Fibroblast of lung (primary cell): Measurements from ENCODE around the gene CHRNA9. TPM values are rescaled to one million over a fixed set of nuclear protein-coding genes. Genes with fewer than 3 reads are reported as not detected.

Source experiments
- DNase-seq, 2 donors: peaks; one replicate each; pipeline versions ENCODE4 v3.0.0 to v3.0.0-alpha.2; 2010; ENCODE audit warnings: low read depth in 2 of 2
- H2AFZ ChIP-seq: 2 replicates; pipeline ENCODE4 v1.5.1; 2012; ENCODE audit warnings: low read length, control low read depth, inconsistent platforms
- H3K27ac ChIP-seq: 2 replicates; pipeline ENCODE4 v1.5.1; 2011; ENCODE audit warnings: low read length, control low read depth; ENCODE audit not compliant: insufficient read depth
- H3K27me3 ChIP-seq: 2 replicates; pipeline ENCODE4 v1.5.1; 2011; ENCODE audit warnings: mild to moderate bottlenecking, low read length; ENCODE audit not compliant: control insufficient read depth, insufficient read depth
- H3K36me3 ChIP-seq: 2 replicates; pipeline ENCODE4 v1.5.1; 2011; ENCODE audit warnings: low read length; ENCODE audit not compliant: control insufficient read depth, insufficient read depth
- H3K4me1 ChIP-seq: 2 replicates; pipeline ENCODE4 v1.5.1; 2011; ENCODE audit warnings: low read length; ENCODE audit not compliant: control insufficient read depth, insufficient read depth; ENCODE audit errors: extremely low read depth
- H3K4me2 ChIP-seq: 2 replicates; pipeline ENCODE4 v1.5.1; 2011; ENCODE audit warnings: low read length, control low read depth; ENCODE audit not compliant: insufficient read depth; ENCODE audit errors: extremely low read depth
- H3K4me3 ChIP-seq, 4 experiments: fragments of 200-600 bp in 1 of 4; sonication (generic) in 1 of 4; replicated peaks in 1 of 4; 2 replicates each; pipeline ENCODE4 v1.5.1; 2011 to 2016; ENCODE audit warnings: low read length in 4 of 4, low read depth in 3 of 4, mild to moderate bottlenecking in 3 of 4, control low read depth in 2 of 4, inconsistent platforms in 1 of 4, mixed read lengths in 1 of 4; ENCODE audit not compliant: insufficient read depth in 1 of 4; ENCODE audit errors: control extremely low read depth in 1 of 4
- H3K79me2 ChIP-seq: 2 replicates; pipeline ENCODE4 v1.5.1; 2012; ENCODE audit warnings: mild to moderate bottlenecking, low read length, inconsistent platforms; ENCODE audit not compliant: control insufficient read depth, insufficient read depth
- H3K9ac ChIP-seq: 2 replicates; pipeline ENCODE4 v1.5.1; 2011; ENCODE audit warnings: mild to moderate bottlenecking, low read length, control low read depth; ENCODE audit not compliant: insufficient read depth
- H3K9me3 ChIP-seq: 2 replicates; pipeline ENCODE4 v1.5.1; 2012; ENCODE audit warnings: low read depth, low read length; ENCODE audit not compliant: control insufficient read depth, insufficient read depth
- H4K20me1 ChIP-seq: 2 replicates; pipeline ENCODE4 v1.5.1; 2011; ENCODE audit warnings: low read length; ENCODE audit not compliant: control insufficient read depth, insufficient read depth; ENCODE audit errors: extremely low read depth
- CTCF ChIP-seq, 2 donors: IDR thresholded peaks in 1 of 2; conservative IDR thresholded peaks in 1 of 2; 1 replicate in 1 of 2; 2 replicates in 1 of 2; pipeline ENCODE4 v1.5.1; 2011 to 2012; ENCODE audit warnings: low read length in 2 of 2, control low read depth in 1 of 2, inconsistent platforms in 1 of 2, low read depth in 1 of 2, mild to moderate bottlenecking in 1 of 2
- EZH2 ChIP-seq: IDR thresholded peaks from 2 replicates; pipeline ENCODE4 v1.5.1; 2012; ENCODE audit warnings: low read length, control low read depth, mild to moderate bottlenecking; ENCODE audit errors: missing control alignments
- polyA plus RNA-seq, 2 donors: library from polyadenylated mRNA; depleted of rRNA in 1 of 2; stranded (reverse) in 1 of 2; unstranded in 1 of 2; fragments of >200 nt; gene quantifications; 2 replicates each; pipeline ENCODE4 v1.2.1, GENCODE V29; 2011 to 2012; ENCODE audit warnings: missing spikeins in 1 of 2
- total RNA-seq: library from RNA; depleted of rRNA; stranded (reverse); fragments of >200 nt; gene quantifications from 2 replicates; pipeline ENCODE4 v1.2.1, GENCODE V29; 2014

CHRNA9 gene
- total and polyA plus RNA-seq, 2 donors (not counting 1 experiment from before 2014, with no cell fraction given) = not detected

GRCh38 chr4:40311811-40312346 lies 23.3 kb upstream of the CHRNA9 start:
- H2AFZ ChIP-seq = no peak overlapping the region
- no peak overlapping the region for H3K27ac ChIP-seq

GRCh38 chr4:40314951-40315350 lies 20.2 kb upstream of the CHRNA9 start:
- Histone ChIP-seq H3K9ac (no peak overlapping the region), H3K27ac (no peak overlapping the region), H3K4me3 (no peak overlapping the region), H3K79me2 (no peaks in the 10 kb centered on the region), H4K20me1 (no peaks in the 10 kb centered on the region), H2AFZ (no peak overlapping the region), H3K36me3 (no peaks in the 10 kb centered on the region), H3K4me2 (no peak overlapping the region), H3K27me3 (no peaks in the 10 kb centered on the region), H3K4me1 (peaks cover 2% of the 10 kb centered on the region), H3K9me3 (no peaks in the 10 kb centered on the region)
- DNase-seq = peak in 1 of 2 donors; percentile 49
- no peak for TF ChIP-seq CTCF (conservative IDR thresholded peaks at IDR 0.05 in 1 of 2, IDR thresholded peaks at IDR 0.05 in 1 of 2; ENCODE audit: low read depth in 1 of 2, low read length in 2 of 2)

More at GRCh38 chr4:40311811-40312346, 23.3 kb upstream of the CHRNA9 start:
- Histone ChIP-seq H3K4me3 (no peak overlapping the region), H3K4me2 (no peak overlapping the region), H3K79me2 (no peaks in the 10 kb centered on the region), H3K27me3 (no peaks in the 10 kb centered on the region), H4K20me1 (no peaks in the 10 kb centered on the region), H3K9ac (no peak overlapping the region), H3K36me3 (no peaks in the 10 kb centered on the region), H3K9me3 (no peaks in the 10 kb centered on the region), H3K4me1 (no peaks in the 10 kb centered on the region)
- TF ChIP-seq CTCF (conservative IDR thresholded peaks at IDR 0.05 in 1 of 2, IDR thresholded peaks at IDR 0.05 in 1 of 2; ENCODE audit: low read depth in 1 of 2, low read length in 2 of 2) (no peak), EZH2 (no peak)
- DNase-seq = no peak

GRCh38 chr4:40316333-40316781 lies 18.8 kb upstream of the CHRNA9 start:
- peak overlapping the region; percentile 91 for H3K27ac ChIP-seq
- H3K27me3 ChIP-seq = no peaks in the 10 kb centered on the region
- no peak overlapping the region for H2AFZ ChIP-seq
- DNase-seq = peak; percentile 91 to 96
- peaks cover 3% of the 10 kb centered on the region for H3K4me1 ChIP-seq
- H4K20me1 ChIP-seq = no peaks in the 10 kb centered on the region
- no peak for TF ChIP-seq EZH2
- no peak for TF ChIP-seq CTCF (conservative IDR thresholded peaks at IDR 0.05 in 1 of 2, IDR thresholded peaks at IDR 0.05 in 1 of 2; ENCODE audit: low read depth in 1 of 2, low read length in 2 of 2)
- no peaks in the 10 kb centered on the region for H3K79me2 ChIP-seq
- peak overlapping the region; percentile 17 to 63 (median 53) for H3K4me3 ChIP-seq
- H3K4me2 ChIP-seq = peak overlapping the region; percentile 98
- H3K36me3 ChIP-seq = no peaks in the 10 kb centered on the region
- no peaks in the 10 kb centered on the region for H3K9me3 ChIP-seq
- peak overlapping the region; percentile 54 for H3K9ac ChIP-seq
